HepG2 (cell line): ENCODE results near the gene FAM181A. TPM values are rescaled to one million over a fixed set of nuclear protein-coding genes. Genes with fewer than 3 reads are reported as not detected.

Experiments used
- ADNP ChIP-seq: sonication (generic); formaldehyde crosslinking; IDR thresholded peaks from 2 replicates; pipeline ENCODE4 v1.4.0; 2020; ENCODE audit warnings: missing genetic modification reagents
- ATF1 ChIP-seq: IDR thresholded peaks from 2 replicates; pipeline ENCODE4 v1.6.1; 2016; ENCODE audit warnings: mild to moderate bottlenecking, control low read depth
- EEA1 ChIP-seq: sonication (generic); formaldehyde crosslinking; IDR thresholded peaks from 2 replicates; pipeline ENCODE4 v1.5.1; 2020; ENCODE audit warnings: mild to moderate bottlenecking, missing genetic modification reagents, borderline replicate concordance
- GATAD2A ChIP-seq: IDR thresholded peaks from 2 replicates; pipeline ENCODE4 v1.6.1; 2016
- HNF4A ChIP-seq: sonication (generic); formaldehyde crosslinking; IDR thresholded peaks from 2 replicates; pipeline ENCODE4 v1.4.0; 2020; ENCODE audit warnings: missing genetic modification reagents
- IKZF4 ChIP-seq: sonication (generic); formaldehyde crosslinking; IDR thresholded peaks from 2 replicates; pipeline ENCODE4 v1.5.1; 2020; ENCODE audit warnings: borderline replicate concordance, mild to moderate bottlenecking, low read depth, missing genetic modification reagents; ENCODE audit errors: not compliant biosample characterization
- IRX3 ChIP-seq: sonication (generic); formaldehyde crosslinking; IDR thresholded peaks from 2 replicates; pipeline ENCODE4 v1.8.1; 2023; ENCODE audit warnings: mild to moderate bottlenecking, low read depth, missing genetic modification reagents, borderline replicate concordance
- JARID2 ChIP-seq: sonication (generic); formaldehyde crosslinking; IDR thresholded peaks from 2 replicates; pipeline ENCODE4 v1.8.1; 2023; ENCODE audit warnings: missing genetic modification reagents, inconsistent platforms; ENCODE audit not compliant: insufficient replicate concordance
- MAFG ChIP-seq: sonication (generic); formaldehyde crosslinking; IDR thresholded peaks from 2 replicates; pipeline ENCODE4 v1.5.1; 2020; ENCODE audit warnings: mild to moderate bottlenecking, missing genetic modification reagents
- MBNL3 ChIP-seq: fragments of 250-450 bp; sonication (Bioruptor Pico); conservative IDR thresholded peaks from 2 replicates; pipeline ENCODE4 v1.8.0; 2022; ENCODE audit warnings: mild to moderate bottlenecking, inconsistent platforms
- MED13 ChIP-seq: sonication (generic); formaldehyde crosslinking; IDR thresholded peaks from 2 replicates; pipeline ENCODE4 v1.5.0; 2020; ENCODE audit warnings: missing genetic modification reagents
- MTF1 ChIP-seq: sonication (generic); formaldehyde crosslinking; IDR thresholded peaks from 2 replicates; pipeline ENCODE4 v1.5.0; 2020; ENCODE audit warnings: missing genetic modification reagents
- MYC ChIP-seq: sonication (generic); formaldehyde crosslinking; IDR thresholded peaks from 2 replicates; pipeline ENCODE4 v1.9.0; 2021; ENCODE audit warnings: missing genetic modification reagents, borderline replicate concordance
- NR2C2 ChIP-seq: sonication (generic); formaldehyde crosslinking; IDR thresholded peaks from 2 replicates; pipeline ENCODE4 v1.4.0; 2020; ENCODE audit warnings: missing genetic modification reagents, mild to moderate bottlenecking, moderate library complexity, borderline replicate concordance
- RFX5 ChIP-seq: IDR thresholded peaks from 2 replicates; pipeline ENCODE4 v1.6.1; 2011; ENCODE audit warnings: low read depth, low read length, improper control_type of control experiment
- TP53 ChIP-seq: sonication (generic); formaldehyde crosslinking; conservative IDR thresholded peaks from 2 replicates; pipeline ENCODE4 v1.4.0; 2020; ENCODE audit warnings: missing genetic modification reagents
- ZFAT ChIP-seq: sonication (generic); formaldehyde crosslinking; conservative IDR thresholded peaks from 2 replicates; pipeline ENCODE4 v1.8.1; 2023; ENCODE audit warnings: missing genetic modification reagents, inconsistent platforms
- ZNF329 ChIP-seq: sonication (generic); formaldehyde crosslinking; IDR thresholded peaks from 2 replicates; pipeline ENCODE4 v1.9.0; 2021; ENCODE audit warnings: low read depth, mild to moderate bottlenecking, missing genetic modification reagents
- ZNF556 ChIP-seq: sonication (generic); formaldehyde crosslinking; IDR thresholded peaks from 2 replicates; pipeline ENCODE4 v1.4.0; 2020; ENCODE audit warnings: mild to moderate bottlenecking, missing genetic modification reagents, borderline replicate concordance
- ZNF766 ChIP-seq: sonication (generic); formaldehyde crosslinking; IDR thresholded peaks from 2 replicates; pipeline ENCODE4 v1.5.0; 2020; ENCODE audit warnings: missing genetic modification reagents, borderline replicate concordance
- polyA plus RNA-seq, 8 experiments: library from polyadenylated mRNA; depleted of rRNA in 3 of 8; stranded (reverse) in 7 of 8; unstranded in 1 of 8; fragments of >200 nt; fragmentation: Illumina TruSeq in 4 of 8; extraction: Trizol in 4 of 8; gene quantifications; 2 replicates each; pipeline versions ENCODE4 v1.2.1 to v1.2.3, GENCODE V29; 2011 to 2016; ENCODE audit warnings: low read depth in 4 of 8, missing spikeins in 1 of 8, mixed read lengths in 1 of 8; ENCODE audit not compliant: insufficient read depth in 1 of 8
- total RNA-seq, 5 experiments: library from RNA; depleted of rRNA; stranded (reverse); fragments of >200 nt; fragmentation: Illumina TruSeq; extraction: Trizol; gene quantifications; 2 replicates each; pipeline ENCODE4 v1.2.3, GENCODE V29; 2016; ENCODE audit warnings: low read depth in 1 of 5
- TF ChIP-seq, protein P1 (sequence below): sonication (generic); formaldehyde crosslinking; IDR thresholded peaks from 2 replicates; pipeline ENCODE4; 2020; ENCODE audit warnings: missing genetic modification reagents, mild to moderate bottlenecking, borderline replicate concordance
- TF ChIP-seq, protein P2 (sequence below): sonication (generic); formaldehyde crosslinking; IDR thresholded peaks from 2 replicates; pipeline ENCODE4 v1.5.0; 2020; ENCODE audit warnings: mild to moderate bottlenecking, low read depth, missing genetic modification reagents, borderline replicate concordance
- TF ChIP-seq, protein P3 (sequence below): sonication (generic); formaldehyde crosslinking; IDR thresholded peaks from 2 replicates; pipeline ENCODE4 v1.5.1; 2020; ENCODE audit warnings: mild to moderate bottlenecking, moderate library complexity, missing genetic modification reagents

The FAM181A gene
- total and polyA plus RNA-seq, 2 of the 13 experiments (the other 11 are each of a cell fraction or from before 2014, with no cell fraction given): 1.1 to 1.5 TPM

DNA sequence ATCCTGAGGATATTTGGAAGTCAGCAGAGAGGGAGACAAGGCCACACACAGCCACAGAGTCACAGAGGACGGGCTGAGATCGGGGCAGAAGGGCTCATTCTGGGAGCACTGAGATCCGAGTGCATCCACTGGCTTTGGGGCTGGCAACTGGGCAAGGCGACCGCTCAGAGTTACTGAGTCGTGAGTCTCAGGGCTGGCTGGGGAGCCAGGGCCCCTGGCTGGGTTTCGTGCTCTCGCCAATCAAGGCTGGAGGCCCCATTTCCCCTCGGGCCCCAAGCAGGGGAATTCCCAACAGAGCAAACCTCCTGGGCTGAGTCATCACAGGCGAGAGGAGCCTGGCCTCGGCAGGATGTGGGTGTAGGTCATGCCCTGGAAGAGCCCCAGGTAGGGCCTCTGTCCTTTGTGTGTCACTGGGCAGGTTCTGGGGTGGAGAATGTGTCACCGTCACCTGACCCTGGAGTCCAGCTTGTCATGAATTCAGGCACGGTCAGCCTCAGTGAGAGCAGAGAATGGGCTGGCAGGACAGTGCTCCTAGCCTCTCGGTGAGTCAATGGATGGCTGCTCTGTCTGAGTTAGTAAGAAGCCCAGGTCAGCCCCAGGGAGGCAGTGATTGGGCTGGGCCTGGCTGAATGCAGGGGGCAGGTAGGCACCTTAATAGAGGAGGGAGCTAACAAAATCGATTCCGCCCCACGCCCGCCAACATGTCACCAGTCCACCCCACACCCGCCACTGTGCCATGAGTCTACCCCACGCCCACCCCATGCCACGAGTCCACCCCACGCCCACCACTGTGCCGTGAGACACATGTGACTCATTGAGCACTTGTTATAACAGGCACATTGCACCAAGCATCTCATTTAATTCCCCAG is 32.3 kb downstream of the FAM181A start (continued):
- peak; percentile 70; the same call in 1 of the 2 replicates for TF ChIP-seq MAFG
- TF ChIP-seq MTF1: no peak
- peak; percentile 75 for TF ChIP-seq HNF4A (CRISPR knock-in tag)
- 0 out of 2 replicates have a peak, but pooled peaks have one; percentile 36 for TF ChIP-seq ZNF766 (CRISPR knock-in tag)
- TF ChIP-seq NR2C2 (CRISPR knock-in tag): peak; percentile 88
- no peak; the same call in 1 of the 2 replicates for TF ChIP-seq MED13
- TF ChIP-seq IKZF4 (CRISPR knock-in tag): no peak
- TF ChIP-seq GATAD2A (CRISPR knock-in tag): peak; percentile 90
- TF ChIP-seq JARID2 (CRISPR knock-in tag): no peak
- TF ChIP-seq ZNF329 (CRISPR knock-in tag): no peak
- TF ChIP-seq ZFAT (CRISPR knock-in tag): no peak
- TF ChIP-seq ZNF556 (CRISPR knock-in tag): no peak
- TF ChIP-seq EEA1 (CRISPR knock-in tag): no peak; the same call in 1 of the 2 replicates
- TF ChIP-seq MBNL3 (CRISPR knock-in tag): no peak
- TF ChIP-seq, protein P1, sequence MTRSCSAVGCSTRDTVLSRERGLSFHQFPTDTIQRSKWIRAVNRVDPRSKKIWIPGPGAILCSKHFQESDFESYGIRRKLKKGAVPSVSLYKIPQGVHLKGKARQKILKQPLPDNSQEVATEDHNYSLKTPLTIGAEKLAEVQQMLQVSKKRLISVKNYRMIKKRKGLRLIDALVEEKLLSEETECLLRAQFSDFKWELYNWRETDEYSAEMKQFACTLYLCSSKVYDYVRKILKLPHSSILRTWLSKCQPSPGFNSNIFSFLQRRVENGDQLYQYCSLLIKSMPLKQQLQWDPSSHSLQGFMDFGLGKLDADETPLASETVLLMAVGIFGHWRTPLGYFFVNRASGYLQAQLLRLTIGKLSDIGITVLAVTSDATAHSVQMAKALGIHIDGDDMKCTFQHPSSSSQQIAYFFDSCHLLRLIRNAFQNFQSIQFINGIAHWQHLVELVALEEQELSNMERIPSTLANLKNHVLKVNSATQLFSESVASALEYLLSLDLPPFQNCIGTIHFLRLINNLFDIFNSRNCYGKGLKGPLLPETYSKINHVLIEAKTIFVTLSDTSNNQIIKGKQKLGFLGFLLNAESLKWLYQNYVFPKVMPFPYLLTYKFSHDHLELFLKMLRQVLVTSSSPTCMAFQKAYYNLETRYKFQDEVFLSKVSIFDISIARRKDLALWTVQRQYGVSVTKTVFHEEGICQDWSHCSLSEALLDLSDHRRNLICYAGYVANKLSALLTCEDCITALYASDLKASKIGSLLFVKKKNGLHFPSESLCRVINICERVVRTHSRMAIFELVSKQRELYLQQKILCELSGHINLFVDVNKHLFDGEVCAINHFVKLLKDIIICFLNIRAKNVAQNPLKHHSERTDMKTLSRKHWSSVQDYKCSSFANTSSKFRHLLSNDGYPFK (CRISPR knock-in tag): peak; percentile 61; the same call in 1 of the 2 replicates
- peak; percentile 84; the same call in 1 of the 2 replicates for TF ChIP-seq MYC (CRISPR knock-in tag)
- no peak for TF ChIP-seq IRX3 (CRISPR knock-in tag)
- TF ChIP-seq RFX5: peak; percentile 76
- TF ChIP-seq ATF1: no peak; the same call in 1 of the 2 replicates
- TF ChIP-seq, protein P2, sequence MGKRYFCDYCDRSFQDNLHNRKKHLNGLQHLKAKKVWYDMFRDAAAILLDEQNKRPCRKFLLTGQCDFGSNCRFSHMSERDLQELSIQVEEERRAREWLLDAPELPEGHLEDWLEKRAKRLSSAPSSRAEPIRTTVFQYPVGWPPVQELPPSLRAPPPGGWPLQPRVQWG (CRISPR knock-in tag): no peak
- TF ChIP-seq TP53 (CRISPR knock-in tag): 0 out of 2 replicates have a peak, but pooled peaks have one; percentile 77
- TF ChIP-seq, protein P3, sequence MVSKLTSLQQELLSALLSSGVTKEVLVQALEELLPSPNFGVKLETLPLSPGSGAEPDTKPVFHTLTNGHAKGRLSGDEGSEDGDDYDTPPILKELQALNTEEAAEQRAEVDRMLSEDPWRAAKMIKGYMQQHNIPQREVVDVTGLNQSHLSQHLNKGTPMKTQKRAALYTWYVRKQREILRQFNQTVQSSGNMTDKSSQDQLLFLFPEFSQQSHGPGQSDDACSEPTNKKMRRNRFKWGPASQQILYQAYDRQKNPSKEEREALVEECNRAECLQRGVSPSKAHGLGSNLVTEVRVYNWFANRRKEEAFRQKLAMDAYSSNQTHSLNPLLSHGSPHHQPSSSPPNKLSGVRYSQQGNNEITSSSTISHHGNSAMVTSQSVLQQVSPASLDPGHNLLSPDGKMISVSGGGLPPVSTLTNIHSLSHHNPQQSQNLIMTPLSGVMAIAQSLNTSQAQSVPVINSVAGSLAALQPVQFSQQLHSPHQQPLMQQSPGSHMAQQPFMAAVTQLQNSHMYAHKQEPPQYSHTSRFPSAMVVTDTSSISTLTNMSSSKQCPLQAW (CRISPR knock-in tag): peak; percentile 96
- peak; percentile 23; the same call in 1 of the 2 replicates for TF ChIP-seq ADNP (CRISPR knock-in tag)
